Measurements from ENCODE around the gene ARHGEF11.

The ARHGEF11 gene

GRCh38 chr1:157047062-157047410, 1.5 kb upstream of the ARHGEF11 start:
- no peak for DNase-seq

- DNase-seq: no peak
Measured at GRCh38 chr1:157044326-157044725, 1.2 kb downstream of the ARHGEF11 start.

GRCh38 chr1:157043685-157044084, 1.9 kb downstream of the ARHGEF11 start:
- no peak for DNase-seq

GRCh38 chr1:157042846-157043245, 2.7 kb downstream of the ARHGEF11 start:
- DNase-seq: no peak

GRCh38 chr1:157040802-157041201, 4.7 kb downstream of the ARHGEF11 start:
- no peak for DNase-seq

- no peak for DNase-seq
Measured at GRCh38 chr1:157035121-157035520, 10.4 kb downstream of the ARHGEF11 start.

GRCh38 chr1:157034137-157034800, 11.3 kb downstream of the ARHGEF11 start:
- no peak for DNase-seq

DNA sequence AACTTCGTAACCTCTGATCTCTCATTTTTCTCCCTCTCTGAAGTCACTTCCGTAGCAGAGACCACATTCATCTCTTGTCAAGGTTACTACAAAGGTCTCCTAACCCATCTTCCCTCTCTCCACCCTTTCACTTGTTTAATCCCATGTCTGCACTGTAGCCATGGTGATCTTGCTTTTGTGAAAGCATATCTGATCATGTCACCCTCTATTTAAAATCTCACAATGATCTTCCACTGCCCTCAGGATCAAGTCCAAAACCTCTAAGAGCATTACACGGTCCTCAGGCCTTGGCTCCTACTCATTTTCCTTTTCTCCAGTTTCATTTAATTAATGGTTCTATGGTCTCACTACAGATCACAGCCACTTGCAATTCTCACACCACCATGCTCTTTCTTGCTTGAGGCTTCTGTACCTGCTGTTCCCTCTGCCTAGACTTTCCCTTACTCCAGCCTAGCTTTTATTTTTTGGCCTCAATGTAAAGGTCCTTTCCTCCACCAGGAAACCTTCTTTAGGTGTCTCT, 12.1 kb downstream of the ARHGEF11 start:
- no peak for DNase-seq

GRCh38 chr1:157032303-157032702, 13.2 kb downstream of the ARHGEF11 start:
- no peak for DNase-seq

GRCh38 chr1:157030728-157031127, 14.8 kb downstream of the ARHGEF11 start:
- no peak for DNase-seq

DNA sequence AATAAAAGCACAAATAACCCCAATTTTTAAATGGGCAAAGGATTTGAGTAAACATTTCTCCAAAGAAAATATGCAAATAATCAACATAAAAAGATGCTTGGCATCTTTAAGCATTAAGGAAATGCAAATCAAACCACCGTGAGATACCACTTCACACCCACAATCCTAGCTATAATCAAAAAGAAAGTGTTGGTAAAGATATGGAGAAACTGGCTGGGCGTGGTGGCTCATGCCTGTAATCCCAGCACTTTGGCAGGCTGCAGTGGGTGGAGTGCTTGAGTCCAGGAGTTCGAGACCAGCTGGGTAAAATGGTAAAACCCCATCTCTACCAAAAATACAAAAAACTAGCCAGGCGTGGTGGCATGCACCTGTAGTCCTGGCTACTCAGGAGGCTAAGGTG, 16.9 kb downstream of the ARHGEF11 start:
- DNase-seq: no peak

DNA sequence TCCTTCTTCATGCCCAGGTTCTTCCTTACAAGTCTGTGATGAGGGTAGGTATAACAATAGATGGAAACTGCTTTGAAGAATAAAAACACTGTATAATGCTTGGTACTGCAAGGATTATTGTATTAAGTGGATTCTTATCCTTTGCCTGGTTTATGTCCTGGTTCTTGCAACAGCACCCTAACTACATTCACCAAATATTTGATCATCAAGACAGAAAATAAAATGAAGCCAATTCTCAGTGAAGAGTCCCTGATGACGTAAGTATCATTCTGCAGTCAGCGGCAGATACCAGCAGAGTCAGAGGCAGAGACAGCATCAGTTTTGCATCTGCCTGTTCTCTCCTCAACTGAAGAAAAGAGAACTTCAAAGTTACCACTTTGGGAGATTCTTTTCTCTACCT, 19.7 kb downstream of the ARHGEF11 start:
- no peak for DNase-seq

DNA sequence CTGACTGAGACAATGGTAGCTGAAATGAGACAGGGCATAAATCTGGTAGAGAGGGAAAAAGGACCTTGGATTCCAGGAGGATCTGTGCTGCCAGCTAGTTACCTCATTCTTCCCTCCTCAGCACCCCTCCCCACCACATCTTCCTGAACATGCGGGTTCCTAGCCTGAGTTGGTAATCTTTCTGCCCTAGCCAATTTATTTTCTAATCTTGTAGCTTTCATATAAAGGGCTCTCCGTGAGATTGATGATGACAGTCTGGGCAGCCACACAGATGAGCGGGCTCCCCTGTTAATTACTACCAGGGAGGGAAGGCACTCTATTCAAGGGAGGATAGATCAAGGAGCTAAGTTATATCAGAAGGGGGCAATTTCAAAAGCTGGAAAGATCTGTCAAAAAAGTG, 20.2 kb downstream of the ARHGEF11 start:
- DNase-seq: no peak

DNA sequence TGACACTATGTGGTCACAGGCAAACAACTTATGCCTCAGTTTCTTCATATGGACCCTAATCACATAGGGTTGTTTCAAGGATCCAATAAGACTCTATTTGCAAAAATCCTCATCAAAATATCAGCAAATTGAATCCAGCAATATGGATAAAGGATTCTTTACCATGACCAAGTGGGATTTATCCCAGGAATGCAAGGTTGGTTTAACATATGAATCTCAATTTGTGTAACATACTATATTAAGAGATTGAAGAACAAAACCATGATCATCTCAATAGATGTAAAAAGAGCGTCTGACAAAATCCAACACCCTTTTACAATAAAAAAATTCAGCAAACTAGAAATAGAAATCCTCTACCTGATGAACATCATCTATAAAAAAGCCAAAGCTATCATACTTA, 23.9 kb downstream of the ARHGEF11 start:
- DNase-seq: no peak

- DNase-seq: no peak
Measured at GRCh38 chr1:157019457-157019856, 26.1 kb downstream of the ARHGEF11 start.

- DNase-seq: no peak
Measured at GRCh38 chr1:157011845-157012244, 33.7 kb downstream of the ARHGEF11 start.

- DNase-seq: no peak
Measured at GRCh38 chr1:157008502-157008901, 37.0 kb downstream of the ARHGEF11 start.

- no peak for DNase-seq
Measured at GRCh38 chr1:157007306-157007705, 38.2 kb downstream of the ARHGEF11 start.

DNA sequence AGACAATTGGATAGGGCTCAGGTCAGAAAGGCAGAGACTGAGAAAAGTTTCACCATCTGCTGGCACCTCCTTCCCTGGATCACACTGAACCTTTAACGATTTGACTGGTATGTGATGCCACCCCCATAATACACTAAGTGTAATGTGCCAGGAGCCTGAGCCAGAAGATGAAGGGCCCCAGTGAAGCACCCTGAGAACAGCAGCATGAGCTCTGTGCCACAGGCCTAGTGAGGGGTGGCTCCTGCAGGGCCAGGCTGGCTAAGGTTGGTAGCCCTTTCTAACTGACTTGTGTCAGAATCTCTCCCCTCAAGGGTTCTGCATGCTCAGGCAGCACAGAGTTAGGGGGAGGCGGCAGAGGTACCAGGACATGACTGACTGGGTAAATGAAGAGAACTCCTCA, 38.9 kb downstream of the ARHGEF11 start:
- no peak for DNase-seq

DNA sequence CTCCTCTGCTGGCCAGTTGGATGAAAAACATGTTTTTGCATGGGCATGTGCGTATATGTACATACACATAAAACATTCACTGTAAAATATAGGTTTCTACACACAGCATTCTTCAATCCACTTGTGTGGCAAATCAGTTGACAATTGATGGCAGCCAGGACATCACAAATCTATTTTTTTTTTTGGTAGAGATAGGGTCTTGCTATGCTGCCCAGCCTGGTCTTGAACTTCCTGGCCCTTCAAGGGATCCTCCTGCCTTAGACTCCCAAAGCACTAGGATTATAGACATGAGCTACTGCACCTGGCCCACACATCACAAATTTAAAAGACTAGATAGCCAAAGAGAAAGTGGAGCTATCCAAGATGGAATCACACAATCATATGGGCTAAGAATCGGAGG, 39.6 kb downstream of the ARHGEF11 start:
- no peak for DNase-seq

DNA sequence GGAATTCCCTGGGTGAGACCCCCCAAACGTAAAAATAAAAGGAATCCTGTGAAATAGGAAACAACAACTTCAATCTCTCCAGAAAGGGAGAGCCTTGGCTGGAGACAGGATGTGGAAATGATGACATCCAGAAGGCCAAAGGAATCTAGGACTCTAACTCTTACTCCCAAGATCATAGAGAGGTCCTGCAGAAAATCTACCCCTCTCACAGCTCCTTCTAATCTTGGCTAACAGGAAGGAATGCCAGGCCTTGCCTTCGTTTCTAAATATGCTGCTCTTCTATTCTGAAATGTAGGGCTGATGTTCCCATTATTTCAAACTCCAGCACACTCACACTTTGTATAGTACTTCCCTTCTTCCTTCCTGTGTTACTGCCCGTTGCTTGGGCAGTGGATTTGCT, 40.7 kb downstream of the ARHGEF11 start:
- no peak for DNase-seq

DNA sequence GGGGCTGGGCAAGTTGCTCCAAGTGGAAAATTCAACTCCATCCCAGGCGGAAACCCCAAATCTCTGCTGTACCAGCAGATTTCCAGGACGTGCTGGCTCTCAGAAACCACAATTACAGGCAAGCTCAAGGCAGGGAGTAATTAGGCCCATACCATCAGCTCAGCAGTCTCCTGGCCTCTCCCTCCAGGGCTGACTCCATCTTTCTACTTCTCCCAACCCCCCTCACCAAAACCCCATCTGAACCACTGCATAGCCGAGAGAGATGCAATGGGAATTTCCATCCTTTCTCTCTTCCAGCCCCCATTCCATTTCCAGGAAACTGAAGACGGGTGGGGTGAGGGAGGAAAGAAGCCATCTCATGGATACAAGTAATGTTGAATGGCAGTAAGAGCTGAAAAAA, 41.2 kb downstream of the ARHGEF11 start:
- no peak for DNase-seq

- DNase-seq: no peak
Measured at GRCh38 chr1:157001304-157001703, 44.2 kb downstream of the ARHGEF11 start.

DNA sequence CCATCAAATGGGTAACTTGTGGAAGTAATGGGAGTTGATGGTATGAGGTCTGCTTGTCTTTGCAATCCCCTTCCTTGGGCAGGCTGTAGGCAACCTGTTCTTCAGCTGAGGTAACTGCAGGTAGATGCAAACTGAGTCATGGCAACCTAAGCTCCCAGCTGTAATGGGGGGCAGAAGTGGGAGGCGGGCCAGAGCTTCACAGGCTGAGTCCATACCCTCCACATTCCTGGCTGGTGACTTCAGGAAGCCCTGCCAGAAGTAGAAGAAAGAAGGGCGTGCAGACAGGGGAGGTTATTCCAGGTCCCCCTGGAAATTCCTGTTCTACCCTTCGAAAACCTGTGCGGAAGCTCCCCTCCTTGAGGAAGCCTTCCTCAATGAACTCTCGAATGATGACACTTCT, 44.9 kb downstream of the ARHGEF11 start:
- DNase-seq: peak; percentile 75

GRCh38 chr1:156999596-157000320, 45.8 kb downstream of the ARHGEF11 start:
- DNase-seq: no peak

Data from NCI-H226 (cell line).